22Rv1 (cell line): ENCODE data around the gene NRK.
"Not testable (repeated sequence)": the region's sequence is repeated elsewhere in the genome, so short reads cannot be mapped to it uniquely, and the experiment has no call there.

Experiments used
- ZFX ChIP-seq: fragments of 450-650 bp; IDR thresholded peaks from 2 replicates; pipeline ENCODE4 v1.6.1; 2017; ENCODE audit warnings: antibody characterized with exemption, borderline replicate concordance
- TF ChIP-seq, protein P1 (sequence below): fragments of 450-650 bp; IDR thresholded peaks from 2 replicates; pipeline ENCODE4 v1.5.1; 2017; ENCODE audit warnings: mild to moderate bottlenecking

GRCh38 chrX:106000609-106001008, 178.3 kb downstream of the NRK start:
- TF ChIP-seq, protein P1, sequence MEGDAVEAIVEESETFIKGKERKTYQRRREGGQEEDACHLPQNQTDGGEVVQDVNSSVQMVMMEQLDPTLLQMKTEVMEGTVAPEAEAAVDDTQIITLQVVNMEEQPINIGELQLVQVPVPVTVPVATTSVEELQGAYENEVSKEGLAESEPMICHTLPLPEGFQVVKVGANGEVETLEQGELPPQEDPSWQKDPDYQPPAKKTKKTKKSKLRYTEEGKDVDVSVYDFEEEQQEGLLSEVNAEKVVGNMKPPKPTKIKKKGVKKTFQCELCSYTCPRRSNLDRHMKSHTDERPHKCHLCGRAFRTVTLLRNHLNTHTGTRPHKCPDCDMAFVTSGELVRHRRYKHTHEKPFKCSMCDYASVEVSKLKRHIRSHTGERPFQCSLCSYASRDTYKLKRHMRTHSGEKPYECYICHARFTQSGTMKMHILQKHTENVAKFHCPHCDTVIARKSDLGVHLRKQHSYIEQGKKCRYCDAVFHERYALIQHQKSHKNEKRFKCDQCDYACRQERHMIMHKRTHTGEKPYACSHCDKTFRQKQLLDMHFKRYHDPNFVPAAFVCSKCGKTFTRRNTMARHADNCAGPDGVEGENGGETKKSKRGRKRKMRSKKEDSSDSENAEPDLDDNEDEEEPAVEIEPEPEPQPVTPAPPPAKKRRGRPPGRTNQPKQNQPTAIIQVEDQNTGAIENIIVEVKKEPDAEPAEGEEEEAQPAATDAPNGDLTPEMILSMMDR = not testable (repeated sequence)
- TF ChIP-seq ZFX = not testable (repeated sequence)
